Right lobe of liver (tissue), 4 donors: Measurements from ENCODE around the gene TYROBP.

ENCODE experiments used
- POLR2A ChIP-seq: fragments of 450-650 bp; IDR thresholded peaks from one replicate; pipeline ENCODE4 v1.6.1; 2017; ENCODE audit warnings: antibody characterized with exemption, mild to moderate bottlenecking
- TF ChIP-seq, protein P1 (sequence below), 4 donors: fragments of 200-600 bp in 3 of 4; fragments of 450-650 bp in 1 of 4; IDR thresholded peaks; one replicate each; pipeline versions ENCODE4 v1.5.1 to v1.8.0; 2016 to 2022; ENCODE audit warnings: antibody characterized with exemption in 4 of 4, mild to moderate bottlenecking in 2 of 4
- donor health status: DM: no; HTN: no; CAD: no.
- donor health status: DM: no; HTN: no; CAD: no.
- donor health status: DM: no; HTN: yes; CAD: no.

DNA sequence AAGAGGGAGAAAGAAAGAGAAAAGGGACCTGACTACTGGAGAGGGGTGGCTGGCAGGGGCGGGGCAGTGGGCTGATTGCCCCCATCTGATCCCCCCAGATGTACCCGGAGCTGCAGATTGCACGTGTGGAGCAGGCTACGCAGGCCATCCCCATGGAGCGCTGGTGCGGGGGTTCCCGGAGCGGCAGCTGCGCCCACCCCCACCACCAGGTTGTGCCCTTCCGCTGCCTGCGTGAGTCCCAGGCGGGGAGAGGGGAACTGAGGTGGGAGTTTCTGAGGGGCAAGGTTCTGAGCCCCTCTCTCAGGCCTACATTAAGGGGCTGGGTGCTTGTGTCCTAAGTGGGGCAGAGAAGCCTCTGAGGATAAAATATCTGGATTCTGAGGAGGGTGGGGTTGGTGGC, 37.3 kb downstream of the TYROBP start:
- TF ChIP-seq, protein P1, sequence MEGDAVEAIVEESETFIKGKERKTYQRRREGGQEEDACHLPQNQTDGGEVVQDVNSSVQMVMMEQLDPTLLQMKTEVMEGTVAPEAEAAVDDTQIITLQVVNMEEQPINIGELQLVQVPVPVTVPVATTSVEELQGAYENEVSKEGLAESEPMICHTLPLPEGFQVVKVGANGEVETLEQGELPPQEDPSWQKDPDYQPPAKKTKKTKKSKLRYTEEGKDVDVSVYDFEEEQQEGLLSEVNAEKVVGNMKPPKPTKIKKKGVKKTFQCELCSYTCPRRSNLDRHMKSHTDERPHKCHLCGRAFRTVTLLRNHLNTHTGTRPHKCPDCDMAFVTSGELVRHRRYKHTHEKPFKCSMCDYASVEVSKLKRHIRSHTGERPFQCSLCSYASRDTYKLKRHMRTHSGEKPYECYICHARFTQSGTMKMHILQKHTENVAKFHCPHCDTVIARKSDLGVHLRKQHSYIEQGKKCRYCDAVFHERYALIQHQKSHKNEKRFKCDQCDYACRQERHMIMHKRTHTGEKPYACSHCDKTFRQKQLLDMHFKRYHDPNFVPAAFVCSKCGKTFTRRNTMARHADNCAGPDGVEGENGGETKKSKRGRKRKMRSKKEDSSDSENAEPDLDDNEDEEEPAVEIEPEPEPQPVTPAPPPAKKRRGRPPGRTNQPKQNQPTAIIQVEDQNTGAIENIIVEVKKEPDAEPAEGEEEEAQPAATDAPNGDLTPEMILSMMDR (IDR thresholded peaks at IDR 0.05): no peak
- no peak for TF ChIP-seq POLR2A
